Daoy (cell line): ENCODE measurements around the gene ROBO2. TPM values are rescaled to one million over a fixed set of nuclear protein-coding genes. Genes with fewer than 3 reads are reported as not detected.

Source experiments
- DNase-seq: peaks from one replicate; pipeline ENCODE4 v3.0.0-alpha.2; 2015; ENCODE audit warnings: low read depth
- total RNA-seq: library from RNA; depleted of rRNA; stranded (reverse); fragments of >200 nt; shearing (Covaris generic); gene quantifications from 2 replicates; pipeline ENCODE4 v1.2.3, GENCODE V29; 2014

ROBO2 gene
- total RNA-seq, 1 experiment from 2014 or later: not detected

- no peak for DNase-seq
These were observed 642.3 kb downstream of the ROBO2 start for GRCh38 chr3:77682162-77682561.

- DNase-seq: no peak
These were observed 644.2 kb downstream of the ROBO2 start for GRCh38 chr3:77684115-77684514.

GRCh38 chr3:77685713-77686112 is 645.8 kb downstream of the ROBO2 start:
- DNase-seq: no peak

- no peak for DNase-seq
These were observed 646.7 kb downstream of the ROBO2 start for GRCh38 chr3:77686560-77686959.

GRCh38 chr3:77687545-77687944 is 647.6 kb downstream of the ROBO2 start:
- DNase-seq: no peak

- DNase-seq: no peak
These were observed 650.5 kb downstream of the ROBO2 start for GRCh38 chr3:77690284-77690845.

- DNase-seq: no peak
These were observed 653.2 kb downstream of the ROBO2 start for GRCh38 chr3:77693147-77693546.

DNA sequence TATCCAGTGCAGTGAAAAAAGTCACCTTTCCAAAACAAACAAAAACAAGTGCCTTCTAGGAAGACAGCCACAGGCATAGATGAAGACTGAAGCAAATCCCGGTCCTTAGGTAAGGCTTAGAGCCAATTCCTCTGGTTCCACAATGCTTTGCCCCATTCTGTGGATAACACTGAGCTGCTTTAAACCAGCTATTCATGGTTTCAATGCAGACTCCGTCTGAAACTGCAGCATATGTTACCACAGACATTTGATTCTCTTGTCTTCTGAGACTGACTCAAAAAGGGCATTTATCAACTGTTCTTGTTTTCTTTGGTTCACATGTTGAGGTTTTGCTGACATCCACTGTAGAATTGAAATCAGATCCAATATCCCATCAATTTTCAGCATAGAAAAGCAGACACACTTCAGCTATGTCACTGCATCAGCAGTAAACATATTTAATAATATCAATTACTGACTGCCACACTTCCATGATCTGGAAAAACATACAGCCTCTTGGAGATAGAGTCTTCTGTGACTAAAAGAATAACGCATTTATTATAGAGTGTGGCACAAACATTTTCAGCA is 659.3 kb downstream of the ROBO2 start:
- no peak for DNase-seq
